Activated CD8-positive, alpha-beta memory T cell treated with anti-CD3 and anti-CD28 coated beads, Interleukin-2, amount 10 ng/mL, durations not matched to agents 7 days and 5 days (primary cell): ENCODE measurements around the gene KIF2A. TPM values are rescaled to one million over a fixed set of nuclear protein-coding genes. Genes with fewer than 3 reads are reported as not detected.
"Not testable (repeated sequence)": the region's sequence is repeated elsewhere in the genome, so short reads cannot be mapped to it uniquely, and the experiment has no call there.

ENCODE experiments used
- ATAC-seq: fragments of 150-1000 bp; cut with Tn5 transposase; one replicate; pipeline ENCODE4 v1.10.0; 2021; ENCODE audit warnings: moderate library complexity
- CTCF ChIA-PET: fragments of 350-600 bp; sonication (Branson Sonifier 250); formaldehyde crosslinking; loops from one replicate; lab custom pipeline; 2021; ENCODE audit warnings: antibody characterized with exemption; lab: Charles Lee
- DNase-seq: peaks from one replicate; pipeline ENCODE4 v3.0.0-alpha.2; 2020
- H3K27ac Mint-ChIP-seq: one replicate; pipeline ENCODE4 v1.8.0; 2021; ENCODE audit warnings: mild to moderate bottlenecking, mixed read lengths
- H3K27me3 Mint-ChIP-seq: one replicate; pipeline ENCODE4 v1.8.0; 2021; ENCODE audit warnings: mixed read lengths
- H3K36me3 Mint-ChIP-seq: one replicate; pipeline ENCODE4 v1.8.0; 2021; ENCODE audit warnings: mild to moderate bottlenecking, mixed read lengths
- H3K4me1 Mint-ChIP-seq: one replicate; pipeline ENCODE4 v1.8.0; 2021; ENCODE audit warnings: mixed read lengths
- H3K4me3 Mint-ChIP-seq: one replicate; pipeline ENCODE4 v1.8.0; 2021; ENCODE audit warnings: mild to moderate bottlenecking, moderate library complexity, mixed read lengths
- H3K9me3 Mint-ChIP-seq: one replicate; pipeline ENCODE4 v1.8.0; 2022; ENCODE audit warnings: low read depth, mixed read lengths
- total RNA-seq, 2 experiments: library from RNA; stranded (reverse); gene quantifications; one replicate each; pipeline ENCODE4 v1.2.3, GENCODE V29; 2021

KIF2A gene
- total RNA-seq, 2 experiments from 2014 or later: 194 to 225 TPM

- no peak for ATAC-seq
- peaks cover 39% of the 10 kb centered on the region for H3K4me1 Mint-ChIP-seq
- CTCF ChIA-PET: interaction anchor here (1.2 to 1.5 kb wide), 2 partner anchors 10 to 30 kb away, joined by 3 read pairs; partner anchors contain the start of gene KIF2A
- no peaks in the 10 kb centered on the region for H3K27me3 Mint-ChIP-seq
- H3K27ac Mint-ChIP-seq: no peak overlapping the region
- no peak overlapping the region for H3K4me3 Mint-ChIP-seq
- peaks cover 9% of the 10 kb centered on the region for H3K9me3 Mint-ChIP-seq
- peaks cover 40% of the 10 kb centered on the region for H3K36me3 Mint-ChIP-seq
- no peak for DNase-seq
Measured at GRCh38 chr5:62275581-62275980, 30.4 kb upstream of the KIF2A start.

DNA sequence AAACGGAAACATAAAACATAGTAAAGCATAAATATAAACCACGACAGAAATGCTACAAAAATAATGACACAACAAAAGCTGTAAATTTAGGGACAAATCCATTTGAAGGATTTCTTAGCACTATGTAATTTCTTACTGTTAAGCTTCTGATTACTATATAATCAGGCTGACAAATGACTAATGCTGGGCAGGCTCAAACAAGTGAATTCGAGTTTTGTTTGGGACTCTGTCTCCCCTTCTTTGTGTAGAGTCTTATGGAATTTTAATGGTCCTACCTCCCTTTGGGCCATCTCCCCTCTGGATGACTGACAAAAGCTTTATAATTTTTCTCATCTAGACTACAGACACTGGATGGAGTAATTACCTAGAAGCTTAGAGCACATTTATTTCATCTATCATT is 24.6 kb upstream of the KIF2A start:
- CTCF ChIA-PET: interaction anchor here (1.0 to 1.6 kb wide), 2 partner anchors 20 to 123 kb away, joined by 4 to 5 read pairs; partner anchors contain the start of gene DIMT1
- no peak overlapping the region for H3K4me3 Mint-ChIP-seq
- no peaks in the 10 kb centered on the region for H3K27me3 Mint-ChIP-seq
- H3K4me1 Mint-ChIP-seq: peaks cover 65% of the 10 kb centered on the region
- peaks cover 63% of the 10 kb centered on the region for H3K36me3 Mint-ChIP-seq
- H3K27ac Mint-ChIP-seq: no peak overlapping the region
- H3K9me3 Mint-ChIP-seq: peaks cover 23% of the 10 kb centered on the region
- DNase-seq (no peak), ATAC-seq (no peak)

DNA sequence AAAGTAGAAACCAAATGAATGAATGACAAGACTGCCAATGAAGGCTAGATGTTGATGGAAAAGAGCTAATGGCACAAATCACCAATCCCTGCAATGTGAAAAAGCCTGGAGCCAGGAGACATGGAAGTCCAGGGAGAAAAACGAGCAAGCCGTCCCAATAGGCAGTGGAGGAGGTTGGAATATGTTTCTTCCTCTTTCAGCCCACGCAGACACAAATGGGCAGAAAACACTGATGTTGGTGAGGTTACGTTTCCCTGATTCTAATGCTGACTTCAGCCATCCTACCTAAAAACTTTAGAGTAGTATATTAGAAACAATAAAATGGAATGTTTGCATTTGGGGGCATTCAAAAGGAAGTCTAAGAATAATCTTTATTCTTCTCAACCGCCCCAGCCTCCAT is 23.9 kb upstream of the KIF2A start:
- peaks cover 70% of the 10 kb centered on the region for H3K36me3 Mint-ChIP-seq
- H3K27ac Mint-ChIP-seq: no peak overlapping the region
- H3K4me1 Mint-ChIP-seq: peaks cover 68% of the 10 kb centered on the region
- H3K27me3 Mint-ChIP-seq: no peaks in the 10 kb centered on the region
- CTCF ChIA-PET: interaction anchor here (1.0 to 1.6 kb wide), 2 partner anchors 21 to 122 kb away, joined by 4 to 5 read pairs; partner anchors contain the start of gene DIMT1
- H3K4me3 Mint-ChIP-seq: no peak overlapping the region
- H3K9me3 Mint-ChIP-seq: peaks cover 28% of the 10 kb centered on the region
- ATAC-seq: no peak
- DNase-seq: no peak

DNA sequence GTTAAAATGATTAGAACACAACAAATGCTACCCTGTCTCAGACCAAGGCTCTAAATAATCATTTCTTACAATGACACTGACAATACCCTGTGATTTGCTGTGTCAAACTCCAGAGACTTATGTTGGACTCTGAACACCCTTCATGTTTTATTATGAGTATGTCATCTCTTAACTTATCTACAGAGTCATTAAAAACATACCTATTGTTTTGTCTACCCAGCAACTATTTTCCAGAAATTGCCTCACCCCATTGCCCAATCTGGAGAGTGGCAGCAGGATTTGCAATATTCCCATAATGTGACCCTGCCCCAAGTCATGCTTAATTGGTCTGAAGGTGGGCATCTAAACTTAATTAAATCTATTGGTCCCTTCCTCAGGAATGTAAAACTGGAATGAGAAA is 23.0 kb upstream of the KIF2A start:
- DNase-seq (no peak), ATAC-seq (no peak)
- peaks cover 70% of the 10 kb centered on the region for H3K4me1 Mint-ChIP-seq
- no peaks in the 10 kb centered on the region for H3K27me3 Mint-ChIP-seq
- H3K4me3 Mint-ChIP-seq: no peak overlapping the region
- peak overlapping the region; percentile 6 for H3K27ac Mint-ChIP-seq
- H3K9me3 Mint-ChIP-seq: peaks cover 29% of the 10 kb centered on the region
- peaks cover 78% of the 10 kb centered on the region for H3K36me3 Mint-ChIP-seq
- CTCF ChIA-PET: interaction anchor here (3.4 kb wide), 1 partner anchor 23 kb away, joined by 13 read pairs; the partner anchor contains the start of gene KIF2A

DNA sequence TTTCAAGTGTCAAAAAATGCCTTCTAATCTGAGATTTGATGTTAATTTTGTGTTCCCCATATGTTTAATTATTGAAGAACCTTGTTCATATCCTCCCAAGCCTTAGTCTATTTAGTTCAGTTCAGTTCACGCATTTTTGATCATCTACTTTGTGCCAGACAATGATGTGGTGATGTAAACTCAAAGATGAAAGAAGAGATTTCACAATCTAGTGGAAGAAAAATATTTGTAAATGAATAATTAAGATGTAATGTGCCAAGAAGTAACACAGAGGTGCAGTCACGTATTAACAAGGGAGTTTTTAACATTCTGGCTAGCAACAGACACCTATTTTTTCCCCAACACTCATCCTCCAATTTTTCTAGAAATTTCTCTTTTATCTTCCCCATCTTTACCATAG is 22.1 kb upstream of the KIF2A start:
- peaks cover 31% of the 10 kb centered on the region for H3K9me3 Mint-ChIP-seq
- no peak for ATAC-seq
- H3K27me3 Mint-ChIP-seq: no peaks in the 10 kb centered on the region
- peaks cover 80% of the 10 kb centered on the region for H3K36me3 Mint-ChIP-seq
- peaks cover 70% of the 10 kb centered on the region for H3K4me1 Mint-ChIP-seq
- CTCF ChIA-PET: interaction anchor here (2.6 to 3.4 kb wide), 2 partner anchors 22 to 60 kb away, joined by 11 to 13 read pairs; partner anchors contain the start of gene KIF2A
- H3K4me3 Mint-ChIP-seq: no peak overlapping the region
- no peak for DNase-seq
- H3K27ac Mint-ChIP-seq: peak overlapping the region; percentile 99

DNA sequence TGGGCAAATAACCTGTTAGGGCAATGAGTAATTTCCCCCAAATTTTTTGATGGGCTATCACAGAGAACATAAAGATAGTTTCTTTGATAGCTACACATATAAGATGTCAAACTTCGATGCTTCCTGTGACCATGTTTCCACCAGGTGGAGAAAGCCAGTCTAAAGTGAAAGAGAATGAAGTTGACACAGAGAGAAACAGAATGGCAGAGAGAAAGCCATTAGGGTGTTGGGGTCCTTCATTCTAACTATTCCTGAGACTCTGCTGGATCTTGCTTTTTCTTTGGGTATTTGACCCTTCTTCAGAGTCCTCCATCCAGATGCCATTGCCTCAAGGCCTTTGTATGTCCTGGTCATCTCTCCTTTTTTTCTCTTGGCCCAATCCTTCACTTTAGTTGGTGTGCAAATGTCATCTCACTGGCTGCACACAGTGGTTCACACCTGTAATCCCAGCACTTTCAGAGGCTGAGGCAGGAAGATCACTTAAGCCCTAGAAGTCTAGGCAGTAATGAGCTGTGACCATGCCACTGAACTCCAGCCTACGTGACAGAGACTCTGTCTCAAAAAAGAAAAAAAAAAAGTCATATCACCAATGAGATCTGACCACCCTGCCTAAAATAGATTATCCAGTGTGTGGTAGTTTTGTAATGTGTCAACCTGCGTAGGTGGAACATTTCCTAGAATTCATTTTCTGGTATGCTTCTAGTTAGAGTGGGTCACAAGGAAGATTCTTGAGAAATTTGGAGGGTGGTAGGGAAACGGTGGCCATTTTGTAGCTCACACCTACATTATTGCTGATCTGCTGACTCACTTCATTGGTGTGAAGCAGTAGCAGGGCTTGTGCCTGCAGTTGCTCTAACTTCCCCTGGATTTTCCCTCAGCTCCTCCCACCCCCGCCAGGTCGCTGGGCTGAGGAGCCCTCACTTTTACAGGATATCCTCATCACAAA is 20.8 kb upstream of the KIF2A start:
- CTCF ChIA-PET: interaction anchor here (0.7 to 3.4 kb wide), 10 partner anchors 9 to 67 kb away, joined by 3 to 13 read pairs (median 4); partner anchors contain the start of gene KIF2A
- Mint-ChIP-seq H3K36me3 (peaks cover 80% of the 10 kb centered on the region), H3K9me3 (peaks cover 30% of the 10 kb centered on the region), H3K27me3 (no peaks in the 10 kb centered on the region), H3K4me1 (peaks cover 72% of the 10 kb centered on the region), H3K27ac (peak overlapping the region; percentile 99), H3K4me3 (peak overlapping the region; percentile 18)
- peak; percentile 91 for ATAC-seq
- peak; percentile 88 for DNase-seq

GRCh38 chr5:62286834-62287233 is 19.2 kb upstream of the KIF2A start:
- Mint-ChIP-seq H3K36me3 (peaks cover 84% of the 10 kb centered on the region), H3K4me3 (no peak overlapping the region), H3K9me3 (peaks cover 29% of the 10 kb centered on the region), H3K4me1 (peaks cover 81% of the 10 kb centered on the region), H3K27me3 (no peaks in the 10 kb centered on the region), H3K27ac (peak overlapping the region; percentile 99)
- ATAC-seq (no peak), DNase-seq (no peak)
- CTCF ChIA-PET: interaction anchor here (1.4 kb wide), 1 partner anchor 17 kb away, joined by 4 read pairs; no protein-coding TSS in a partner anchor

DNA sequence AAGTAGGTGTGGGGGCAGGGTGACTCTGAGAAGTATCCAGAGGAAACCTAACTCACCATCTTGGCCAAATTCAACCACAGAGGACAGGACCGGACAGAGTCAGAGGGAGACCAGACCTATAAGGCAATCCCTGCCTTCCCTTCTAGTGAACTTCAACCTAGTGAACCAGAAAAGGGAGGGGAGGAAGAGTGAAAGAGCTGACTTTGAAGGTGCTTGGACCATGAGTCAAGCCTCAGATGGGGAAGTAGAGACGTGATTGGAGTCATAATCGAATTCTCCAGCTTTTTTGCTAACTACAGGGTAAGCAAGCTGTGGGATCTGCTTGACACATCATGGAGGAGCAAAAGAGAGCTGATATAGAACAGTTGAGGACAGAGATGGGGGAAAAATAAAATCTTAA is 18.8 kb upstream of the KIF2A start:
- Mint-ChIP-seq H3K4me1 (peaks cover 85% of the 10 kb centered on the region), H3K36me3 (peaks cover 86% of the 10 kb centered on the region), H3K4me3 (no peak overlapping the region), H3K9me3 (peaks cover 28% of the 10 kb centered on the region), H3K27me3 (no peaks in the 10 kb centered on the region), H3K27ac (peak overlapping the region; percentile 99)
- ATAC-seq: no peak
- CTCF ChIA-PET: interaction anchor here (0.7 to 1.5 kb wide), 4 partner anchors 10 to 63 kb away, joined by 3 to 6 read pairs (median 4); no protein-coding TSS in a partner anchor
- no peak for DNase-seq

DNA sequence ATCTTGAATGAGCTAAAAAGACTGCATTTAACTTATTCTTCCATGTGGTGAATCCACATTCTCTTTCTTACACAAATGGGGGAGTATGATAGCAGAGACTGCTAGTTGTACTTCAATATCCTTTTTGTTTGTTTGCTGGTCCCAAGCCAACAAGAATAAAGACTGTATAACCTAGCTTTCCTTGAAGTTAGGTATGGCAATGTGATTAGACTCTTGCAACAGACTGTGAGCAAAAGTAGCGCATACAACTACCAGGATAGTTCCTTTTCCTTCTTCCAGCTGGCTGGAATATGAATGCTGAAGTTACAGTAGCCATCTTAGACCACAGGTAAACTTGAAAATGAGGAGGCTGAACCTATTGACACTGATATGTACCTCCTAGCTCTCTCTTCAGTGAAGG is 17.9 kb upstream of the KIF2A start:
- CTCF ChIA-PET: interaction anchor here (0.7 to 3.6 kb wide), 6 partner anchors 9 to 64 kb away, joined by 3 to 11 read pairs (median 5); partner anchors contain the start of gene KIF2A
- ATAC-seq (no peak), DNase-seq (no peak)
- Mint-ChIP-seq H3K27me3 (no peaks in the 10 kb centered on the region), H3K9me3 (peaks cover 27% of the 10 kb centered on the region), H3K4me1 (peaks cover 88% of the 10 kb centered on the region), H3K4me3 (no peak overlapping the region), H3K36me3 (peaks cover 86% of the 10 kb centered on the region), H3K27ac (peak overlapping the region; percentile 99)

- H3K27me3 Mint-ChIP-seq: no peaks in the 10 kb centered on the region
- H3K36me3 Mint-ChIP-seq: peaks cover 82% of the 10 kb centered on the region
- H3K4me1 Mint-ChIP-seq: peaks cover 78% of the 10 kb centered on the region
- peak overlapping the region; percentile 52 for H3K27ac Mint-ChIP-seq
- no peak for DNase-seq
- ATAC-seq: no peak
- CTCF ChIA-PET: interaction anchor here (0.5 to 3.6 kb wide), 3 partner anchors 16 to 137 kb away, joined by 3 to 11 read pairs (median 5); partner anchors contain the start of gene KIF2A
- no peak overlapping the region for H3K4me3 Mint-ChIP-seq
- H3K9me3 Mint-ChIP-seq: peaks cover 26% of the 10 kb centered on the region
Measured at GRCh38 chr5:62289813-62290212, 16.2 kb upstream of the KIF2A start.

DNA sequence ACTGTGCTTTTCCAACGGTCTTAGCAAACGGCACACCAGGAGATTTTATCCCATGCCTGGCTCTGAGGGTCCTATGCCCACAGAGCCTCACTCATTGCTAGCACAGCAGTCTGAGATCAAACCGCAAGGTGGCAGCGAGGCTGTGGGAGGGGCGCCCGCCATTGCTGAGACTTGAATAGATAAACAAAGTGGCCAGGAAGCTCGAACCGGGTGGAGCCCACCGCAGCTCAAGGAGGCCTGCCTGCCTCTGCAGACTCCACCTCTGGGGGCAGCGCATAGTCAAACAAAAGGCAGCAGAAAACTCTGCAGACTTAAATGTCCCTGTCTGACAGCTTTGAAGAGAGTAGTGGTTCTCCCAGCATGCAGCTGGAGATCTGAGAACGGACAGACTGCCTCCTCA is 14.2 kb upstream of the KIF2A start:
- H3K4me1 Mint-ChIP-seq: peaks cover 71% of the 10 kb centered on the region
- CTCF ChIA-PET: interaction anchor here (0.8 to 2.7 kb wide), 7 partner anchors 10 to 67 kb away, joined by 3 to 10 read pairs (median 4); partner anchors contain the start of gene KIF2A
- H3K27ac Mint-ChIP-seq: peak overlapping the region; percentile 87
- H3K27me3 Mint-ChIP-seq, ATAC-seq: not testable (repeated sequence)
- peak; percentile 91 for DNase-seq
- H3K9me3 Mint-ChIP-seq: peaks cover 17% of the 10 kb centered on the region
- peaks cover 72% of the 10 kb centered on the region for H3K36me3 Mint-ChIP-seq
- H3K4me3 Mint-ChIP-seq: peak overlapping the region; percentile 25

GRCh38 chr5:62296998-62297397 is 9.0 kb upstream of the KIF2A start:
- Mint-ChIP-seq H3K9me3 (peaks cover 10% of the 10 kb centered on the region), H3K4me1 (peaks cover 59% of the 10 kb centered on the region), H3K27me3 (no peaks in the 10 kb centered on the region), H3K27ac (peak overlapping the region; percentile 71), H3K4me3 (peak overlapping the region; percentile 25), H3K36me3 (peaks cover 41% of the 10 kb centered on the region)
- CTCF ChIA-PET: interaction anchor here (0.8 to 3.0 kb wide), 9 partner anchors 9 to 107 kb away, joined by 3 to 13 read pairs (median 5); partner anchors contain the start of genes DIMT1 and KIF2A
- ATAC-seq: peak; percentile 77
- peak; percentile 67 for DNase-seq

GRCh38 chr5:62298118-62298517 is 7.9 kb upstream of the KIF2A start:
- Mint-ChIP-seq H3K4me3 (no peak overlapping the region), H3K27ac (no peak overlapping the region), H3K4me1 (peaks cover 51% of the 10 kb centered on the region), H3K9me3 (peaks cover 7% of the 10 kb centered on the region), H3K36me3 (peaks cover 30% of the 10 kb centered on the region), H3K27me3 (no peaks in the 10 kb centered on the region)
- CTCF ChIA-PET: interaction anchor here (1.1 to 3.0 kb wide), 6 partner anchors 8 to 74 kb away, joined by 3 to 11 read pairs (median 6); partner anchors contain the start of gene KIF2A
- no peak for DNase-seq
- no peak for ATAC-seq
